Small intestine (tissue), 7 donors: ENCODE measurements around the gene PTPRH. TPM values are rescaled to one million over a fixed set of nuclear protein-coding genes. Genes with fewer than 3 reads are reported as not detected.

Source experiments
- DNase-seq, 2 donors: peaks; one replicate each; pipeline versions ENCODE4 v3.0.0 to v3.0.0-alpha.2; 2013
- FAIRE-seq: peaks from 2 replicates; lab custom pipeline; 2012; peaks lifted over from hg19 to GRCh38; lab: Jason Lieb, UNC
- H3K27ac ChIP-seq, 3 donors: one replicate each; pipeline ENCODE4 v1.5.1; 2013; ENCODE audit warnings: low read length in 2 of 3, mild to moderate bottlenecking in 2 of 3, control low read depth in 1 of 3, inconsistent platforms in 1 of 3, low read depth in 1 of 3, moderate library complexity in 1 of 3
- H3K27me3 ChIP-seq, 3 donors: one replicate each; pipeline ENCODE4 v1.6.1; 2013; ENCODE audit warnings: low read length in 3 of 3, inconsistent platforms in 1 of 3; ENCODE audit not compliant: control insufficient read depth in 3 of 3, insufficient read depth in 3 of 3
- H3K36me3 ChIP-seq, 3 donors: one replicate each; pipeline ENCODE4 v1.6.1; 2013; ENCODE audit warnings: low read length in 3 of 3, inconsistent platforms in 1 of 3, low read depth in 1 of 3, mild to moderate bottlenecking in 1 of 3, moderate library complexity in 1 of 3; ENCODE audit not compliant: control insufficient read depth in 3 of 3, insufficient read depth in 2 of 3
- H3K4me1 ChIP-seq, 3 donors: one replicate each; pipeline ENCODE4 v1.6.1; 2013; ENCODE audit warnings: low read length in 2 of 3, inconsistent platforms in 1 of 3, low read depth in 1 of 3, mild to moderate bottlenecking in 1 of 3, moderate library complexity in 1 of 3; ENCODE audit not compliant: control insufficient read depth in 3 of 3, insufficient read depth in 2 of 3
- H3K4me3 ChIP-seq, 3 donors: one replicate each; pipeline ENCODE4 v1.5.1; 2013; ENCODE audit warnings: low read length in 3 of 3, control low read depth in 1 of 3, inconsistent platforms in 1 of 3, low read depth in 1 of 3, mild to moderate bottlenecking in 1 of 3, moderate library complexity in 1 of 3
- H3K9me3 ChIP-seq, 2 donors: one replicate each; pipeline ENCODE4 v1.6.1; 2013; ENCODE audit warnings: low read depth in 1 of 2, low read length in 1 of 2; ENCODE audit not compliant: control insufficient read depth in 2 of 2, insufficient read depth in 1 of 2
- WGBS, 3 donors: extraction: QIAGEN DNeasy Blood & Tissue Kit; methylation state at CpG; one replicate each; pipeline ENCODE4 v1.1.7; 2013; 5-methylcytosine and 5-hydroxymethylcytosine counted together
- polyA plus RNA-seq, 4 donors: library from polyadenylated mRNA; stranded (reverse) in 3 of 4; unstranded in 1 of 4; fragments of 200-250 nt in 3 of 4; fragments of 120-200 nt in 1 of 4; gene quantifications; one replicate each; pipeline versions ENCODE4 v1.2.1 to v1.2.3, GENCODE V29; 2013
- donor health status: healthy with polysubstance abuse.
- donor health status: control.
- donor health status: control.
- donor health status: Bipolar disorder and iron deficiency.
- donor health status: healthy.

The PTPRH gene
- polyA plus RNA-seq, 4 donors: 33.4 to 158 (median 89.7) TPM

- Histone ChIP-seq H3K36me3 (peaks cover 0 to 69% (median 16%) of the 10 kb centered on the region in 3 donors), H3K4me1 (no peaks in the 10 kb centered on the region), H3K9me3 (no peaks in the 10 kb centered on the region), H3K27ac (no peak overlapping the region), H3K4me3 (no peak overlapping the region), H3K27me3 (no peaks in the 10 kb centered on the region)
- DNase-seq (no peak), FAIRE-seq (no peak)
- 82 to 84% (median 84%) methylated on average over 12 of the region's 12 CpGs for WGBS, 3 donors
Observed at GRCh38 chr19:55193481-55193880, 15.8 kb downstream of the PTPRH start.

GRCh38 chr19:55189403-55189835 lies 19.9 kb downstream of the PTPRH start:
- FAIRE-seq: no peak
- Histone ChIP-seq H3K27me3 (no peaks in the 10 kb centered on the region), H3K36me3 (peaks cover 0 to 61% (median 4%) of the 10 kb centered on the region in 3 donors), H3K9me3 (no peaks in the 10 kb centered on the region), H3K4me3 (no peak overlapping the region), H3K4me1 (no peaks in the 10 kb centered on the region), H3K27ac (no peak overlapping the region)
- WGBS, 3 donors: 74 to 82% (median 78%) methylated on average over 15 of the region's 15 CpGs
- DNase-seq: no peak

GRCh38 chr19:55188625-55189024 lies 20.7 kb downstream of the PTPRH start:
- Histone ChIP-seq H3K4me1 (no peaks in the 10 kb centered on the region), H3K4me3 (no peak overlapping the region), H3K36me3 (peaks cover 0 to 57% (median 0%) of the 10 kb centered on the region in 3 donors), H3K27me3 (no peaks in the 10 kb centered on the region), H3K27ac (peak overlapping the region in 1 of 3 donors; percentile 40), H3K9me3 (no peaks in the 10 kb centered on the region)
- no peak for DNase-seq
- FAIRE-seq: no peak
- WGBS, 3 donors: 53 to 71% (median 68%) methylated on average over 8 of the region's 8 CpGs

GRCh38 chr19:55186080-55186479 lies 23.2 kb downstream of the PTPRH start:
- DNase-seq (no peak), FAIRE-seq (no peak)
- no peaks in the 10 kb centered on the region for H3K4me1 ChIP-seq
- no peak overlapping the region for H3K4me3 ChIP-seq
- no peaks in the 10 kb centered on the region for H3K27me3 ChIP-seq
- peaks cover 0 to 66% (median 3%) of the 10 kb centered on the region in 3 donors for H3K36me3 ChIP-seq
- H3K27ac ChIP-seq: no peak overlapping the region
- WGBS, 3 donors: 81 to 89% (median 82%) methylated on average over 12 of the region's 12 CpGs
- no peaks in the 10 kb centered on the region for H3K9me3 ChIP-seq

- FAIRE-seq (no peak), DNase-seq (no peak)
- H3K27me3 ChIP-seq: peaks cover 0 to 31% (median 5%) of the 10 kb centered on the region in 3 donors
- 77 to 89% (median 86%) methylated on average over 19 to 20 of the region's 20 CpGs for WGBS, 3 donors
- H3K36me3 ChIP-seq: peaks cover 0 to 49% (median 3%) of the 10 kb centered on the region in 3 donors
- H3K27ac ChIP-seq: no peak overlapping the region
- no peaks in the 10 kb centered on the region for H3K9me3 ChIP-seq
- peaks cover 0 to 13% (median 5%) of the 10 kb centered on the region in 3 donors for H3K4me1 ChIP-seq
- no peak overlapping the region for H3K4me3 ChIP-seq
Observed at GRCh38 chr19:55181740-55182139, 27.6 kb downstream of the PTPRH start.

- H3K27ac ChIP-seq: peak within 1 kb of the TSS in 1 of 3 donors; percentile 21
- DNase-seq: peak; percentile 62 to 77
- peaks cover 0 to 4% of the 10 kb centered on the region in 2 donors for H3K9me3 ChIP-seq
- H3K4me3 ChIP-seq: peak within 1 kb of the TSS in 2 of 3 donors; percentile 21 to 27
- peaks cover 0 to 13% (median 5%) of the 10 kb centered on the region in 3 donors for H3K4me1 ChIP-seq
- WGBS, 3 donors: 1 to 3% (median 1%) methylated on average over 45 to 68 of the region's 68 CpGs
- H3K27me3 ChIP-seq: peaks cover 7 to 49% (median 15%) of the 10 kb centered on the region in 3 donors
- no peak for FAIRE-seq
- H3K36me3 ChIP-seq: peaks cover 0 to 32% (median 3%) of the 10 kb centered on the region in 3 donors
Observed at GRCh38 chr19:55179606-55180484, 29.5 kb downstream of the PTPRH start, which contains the start of gene SYT5. Gene SYT5 (minus strand): TSS chr19:55180289. CDS start chr19:55179041, 1,248 bp downstream.

GRCh38 chr19:55178781-55179599 lies 30.3 kb downstream of the PTPRH start:
- Histone ChIP-seq H3K4me3 (peak overlapping the region in 1 of 3 donors; percentile 27), H3K36me3 (peaks cover 0 to 31% (median 3%) of the 10 kb centered on the region in 3 donors), H3K9me3 (peaks cover 0 to 4% of the 10 kb centered on the region in 2 donors), H3K27ac (peak overlapping the region in 1 of 3 donors; percentile 21), H3K27me3 (peaks cover 7 to 57% (median 22%) of the 10 kb centered on the region in 3 donors), H3K4me1 (peaks cover 0 to 13% (median 5%) of the 10 kb centered on the region in 3 donors)
- FAIRE-seq (no peak), DNase-seq (peak; percentile 64 to 81)
- WGBS, 3 donors: 4 to 9% (median 7%) methylated on average over 56 to 61 of the region's 61 CpGs

- H3K27me3 ChIP-seq: peaks cover 7 to 83% (median 35%) of the 10 kb centered on the region in 3 donors
Observed at GRCh38 chr19:55176076-55176475, 33.2 kb downstream of the PTPRH start.

More at GRCh38 chr19:55176076-55176475, 33.2 kb downstream of the PTPRH start:
- Histone ChIP-seq H3K36me3 (peaks cover 0 to 6% (median 0%) of the 10 kb centered on the region in 3 donors), H3K4me3 (no peak overlapping the region), H3K27ac (no peak overlapping the region), H3K4me1 (peaks cover 3 to 19% (median 7%) of the 10 kb centered on the region in 3 donors), H3K9me3 (peaks cover 0 to 4% of the 10 kb centered on the region in 2 donors)
- no peak for FAIRE-seq
- DNase-seq: no peak
- 15 to 40% (median 21%) methylated on average over 2 of the region's 2 CpGs for WGBS, 3 donors
